NB4 (cell line): Measurements from ENCODE around the gene EXTL1.

Source experiments
- CTCF ChIP-seq: IDR thresholded peaks from one replicate; pipeline ENCODE4 v1.5.1; 2012; ENCODE audit warnings: low read depth, low read length
- MYC ChIP-seq: IDR thresholded peaks from 2 replicates; pipeline ENCODE4 v1.6.1; 2011; ENCODE audit warnings: low read depth, low read length
- POLR2A ChIP-seq: IDR thresholded peaks from 2 replicates; pipeline ENCODE4 v1.6.1; 2011; ENCODE audit warnings: mild to moderate bottlenecking; ENCODE audit not compliant: insufficient read length; ENCODE audit errors: extremely low read depth
- TF ChIP-seq, protein P1 (sequence below): IDR thresholded peaks from 2 replicates; pipeline ENCODE4 v1.6.1; 2011; ENCODE audit warnings: low read depth, low read length

DNA sequence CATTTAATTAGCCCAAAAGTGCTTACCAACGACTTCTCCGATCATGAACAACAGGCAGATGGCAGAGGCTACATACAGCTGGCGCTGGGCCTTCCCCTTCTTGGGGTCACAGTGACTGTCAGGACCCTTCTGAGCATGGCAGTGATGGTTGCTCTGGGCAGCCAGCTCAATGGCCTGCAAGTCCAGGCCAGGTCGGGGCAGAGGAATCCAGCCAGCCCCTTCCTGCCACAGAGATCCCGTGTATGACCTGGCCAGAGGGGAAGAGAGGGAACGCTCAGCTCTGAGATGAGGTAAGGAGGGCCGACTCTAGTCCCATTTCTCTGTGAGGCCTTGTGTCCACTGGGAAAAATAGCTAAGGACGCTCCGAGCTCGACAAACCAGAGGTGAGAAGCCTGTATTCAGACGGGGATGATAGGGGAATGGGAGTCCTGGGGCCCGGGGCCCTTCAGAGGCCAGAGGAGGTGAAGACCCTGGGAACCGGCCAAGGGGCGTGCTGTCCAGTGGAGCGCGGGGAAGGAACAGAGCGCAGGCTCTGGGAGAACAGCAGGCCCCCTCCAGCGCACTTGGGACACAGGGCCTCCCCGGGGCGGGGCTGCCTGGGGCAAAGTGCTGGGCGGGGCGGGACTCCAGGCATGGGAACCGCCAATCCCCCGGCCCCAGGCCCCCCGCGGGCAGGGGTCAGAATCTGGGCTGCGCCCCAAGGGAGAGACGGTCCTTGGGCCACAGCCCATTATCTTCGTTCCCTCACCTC lies 23.6 kb downstream of the EXTL1 start:
- TF ChIP-seq CTCF = no peak
- TF ChIP-seq POLR2A = no peak
- TF ChIP-seq, protein P1, sequence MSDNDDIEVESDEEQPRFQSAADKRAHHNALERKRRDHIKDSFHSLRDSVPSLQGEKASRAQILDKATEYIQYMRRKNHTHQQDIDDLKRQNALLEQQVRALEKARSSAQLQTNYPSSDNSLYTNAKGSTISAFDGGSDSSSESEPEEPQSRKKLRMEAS = no peak
- TF ChIP-seq MYC = no peak
